Fibroblast of pulmonary artery (primary cell): ENCODE measurements around the gene TTF2.

Source experiments
- DNase-seq: peaks from one replicate; pipeline ENCODE4 v3.0.0-alpha.2; 2010; ENCODE audit warnings: low read depth
- H3K4me3 ChIP-seq: replicated peaks from 2 replicates; pipeline ENCODE4 v1.5.1; 2011; ENCODE audit warnings: low read depth, mild to moderate bottlenecking, control low read depth, low read length, moderate library complexity
- CTCF ChIP-seq: IDR thresholded peaks from 2 replicates; pipeline ENCODE4 v1.5.1; 2011; ENCODE audit warnings: mild to moderate bottlenecking, control low read depth, low read length, inconsistent platforms; ENCODE audit errors: missing control alignments

TTF2 gene

DNA sequence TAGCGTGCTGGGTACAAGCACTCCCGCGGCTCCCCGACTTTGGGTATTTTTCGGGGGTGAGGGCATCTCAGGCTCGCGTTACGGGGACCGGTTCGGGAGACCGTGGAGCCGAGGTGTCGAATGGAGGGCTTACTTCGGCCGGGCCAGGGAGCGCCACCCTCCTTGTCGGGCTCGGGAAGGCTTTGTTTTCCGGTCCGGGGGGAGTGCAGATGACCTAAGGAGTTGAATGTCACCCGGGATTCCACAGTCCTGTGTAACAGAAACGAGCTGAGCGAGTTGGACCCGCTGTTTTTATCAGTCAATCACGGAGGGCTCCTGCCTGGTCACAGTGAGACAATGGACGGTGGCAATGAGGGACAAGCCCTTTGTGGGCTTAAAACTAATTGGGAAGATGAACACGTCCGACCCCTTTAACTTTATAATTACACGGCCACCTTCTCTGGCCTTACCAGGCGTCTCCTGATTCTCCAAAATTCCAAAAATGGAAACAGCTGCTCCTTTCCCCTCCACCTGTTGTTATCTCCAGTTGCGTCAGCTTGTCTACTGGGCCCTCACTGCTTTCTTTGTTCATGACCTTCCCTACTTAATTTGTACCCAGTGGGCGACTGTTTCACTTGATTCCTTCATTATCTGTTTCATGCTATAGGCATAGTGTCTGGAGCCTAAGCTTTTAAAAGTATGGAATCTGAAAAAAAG, 62.4 kb downstream of the TTF2 start:
- no peak for DNase-seq
- peak overlapping the region; percentile 90 for H3K4me3 ChIP-seq
- TF ChIP-seq CTCF: no peak

GRCh38 chr1:117123274-117123673, 63.1 kb downstream of the TTF2 start:
- no peak for TF ChIP-seq CTCF
- no peak overlapping the region for H3K4me3 ChIP-seq
- DNase-seq: no peak

- TF ChIP-seq CTCF: no peak
- no peak for DNase-seq
- no peak overlapping the region for H3K4me3 ChIP-seq
Observed at GRCh38 chr1:117124661-117125060, 64.5 kb downstream of the TTF2 start.

GRCh38 chr1:117127795-117128194, 67.7 kb downstream of the TTF2 start:
- no peak for TF ChIP-seq CTCF
- no peak overlapping the region for H3K4me3 ChIP-seq
- peak; percentile 23 for DNase-seq

GRCh38 chr1:117128323-117129079, 68.4 kb downstream of the TTF2 start:
- DNase-seq: peak; percentile 75
- TF ChIP-seq CTCF: peak; percentile 56
- H3K4me3 ChIP-seq: no peak overlapping the region

GRCh38 chr1:117130526-117130925, 70.4 kb downstream of the TTF2 start:
- H3K4me3 ChIP-seq: no peak overlapping the region
- no peak for TF ChIP-seq CTCF
- no peak for DNase-seq

- DNase-seq: no peak
- no peak overlapping the region for H3K4me3 ChIP-seq
- no peak for TF ChIP-seq CTCF
Observed at GRCh38 chr1:117135329-117135728, 75.2 kb downstream of the TTF2 start.
